GM19397 (cell line): ENCODE results near the gene IL37.
A peak's percentile ranks its signal among the peaks of the same experiment; 100 is the strongest.
"Not testable (repeated sequence)": the region's sequence is repeated elsewhere in the genome, so short reads cannot be mapped to it uniquely, and the experiment has no call there.

Experiments
- ATAC-seq: cut with Tn5 transposase; IDR thresholded peaks from one replicate; pipeline ENCODE4 v1.9.1; 2021; ENCODE audit warnings: mild to moderate bottlenecking, moderate library complexity; ENCODE audit not compliant: unreplicated experiment

IL37 gene

DNA sequence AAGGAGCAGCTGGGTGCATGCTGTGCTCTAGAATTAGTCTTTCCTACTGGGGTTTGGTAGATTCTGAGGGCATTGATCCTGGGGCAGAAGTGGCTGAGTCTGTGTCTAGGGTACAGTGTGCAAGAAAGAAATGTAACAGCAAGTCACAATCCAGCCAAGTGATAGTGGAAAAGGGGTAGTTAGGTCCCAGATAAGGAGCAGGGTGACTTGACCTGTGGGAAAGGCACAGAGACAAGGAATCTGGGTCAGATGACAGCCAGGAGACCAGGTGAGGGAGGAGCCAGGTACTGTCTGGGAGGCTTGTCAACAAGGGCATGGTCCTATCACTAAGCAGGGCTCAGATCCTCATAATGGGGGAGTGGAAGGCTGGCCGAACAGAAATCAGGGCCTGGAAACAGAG lies 8.1 kb downstream of the IL37 start:
- ATAC-seq = no peak

DNA sequence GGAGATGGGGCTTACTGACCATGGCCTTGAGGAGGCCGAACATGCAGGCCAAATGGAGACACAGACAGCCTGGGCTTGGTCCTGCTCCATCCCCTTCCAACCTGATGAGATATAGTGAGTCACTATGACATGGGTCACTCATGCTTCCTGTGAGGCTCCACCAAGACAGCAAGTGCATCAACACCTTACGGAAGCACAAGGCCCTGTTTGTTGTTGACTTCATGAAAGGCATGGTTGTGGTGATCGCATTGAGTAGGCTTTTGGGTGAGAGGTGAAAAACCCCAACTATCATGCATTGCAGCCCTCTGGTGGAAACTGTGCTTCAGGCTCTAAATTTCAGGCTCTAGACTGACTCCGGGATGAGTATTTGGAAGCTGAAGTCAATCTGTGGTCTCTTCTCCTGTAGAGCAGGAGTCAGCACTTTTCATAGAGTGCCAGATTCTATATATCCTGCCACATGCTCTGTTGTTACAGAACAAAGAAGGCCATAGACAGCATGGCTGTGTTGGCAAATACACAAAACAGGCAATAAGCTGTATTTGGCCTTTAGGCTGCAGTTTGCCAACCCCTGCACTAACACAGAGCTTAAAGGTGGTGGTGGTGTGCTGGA lies 10.1 kb downstream of the IL37 start:
- ATAC-seq = no peak

- ATAC-seq = no peak
These were observed 11.0 kb downstream of the IL37 start for GRCh38 chr2:112921982-112922381.

DNA sequence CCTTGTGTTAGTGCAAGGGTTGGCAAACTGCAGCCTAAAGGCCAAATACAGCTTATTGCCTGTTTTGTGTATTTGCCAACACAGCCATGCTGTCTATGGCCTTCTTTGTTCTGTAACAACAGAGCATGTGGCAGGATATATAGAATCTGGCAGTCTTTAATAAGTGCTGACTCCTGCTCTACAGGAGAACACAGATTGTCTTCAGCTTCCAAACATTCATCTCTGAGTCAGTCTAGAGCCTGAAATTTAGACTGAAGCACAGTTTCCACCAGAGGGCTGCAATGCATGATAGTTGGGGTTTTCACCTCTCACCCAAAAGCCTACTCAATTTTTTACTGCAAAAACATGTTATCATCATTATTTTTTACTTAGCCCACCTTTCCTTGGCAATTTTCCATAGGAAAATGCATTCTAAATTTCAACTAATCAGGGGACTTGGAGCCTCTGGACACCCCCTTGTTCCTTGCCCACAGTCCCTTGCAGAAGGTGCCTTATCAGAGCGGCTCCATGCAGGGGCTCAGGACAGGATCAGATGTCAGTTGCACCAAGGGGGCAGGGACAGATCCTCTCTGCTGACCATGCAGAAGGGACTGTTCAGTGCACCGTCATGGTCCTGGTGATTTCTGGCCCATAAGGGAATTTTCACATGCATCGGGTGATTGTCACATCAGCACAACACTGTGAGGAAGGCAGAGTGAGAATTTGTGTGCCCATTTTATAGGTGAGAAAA lies 12.4 kb downstream of the IL37 start:
- no peak for ATAC-seq

DNA sequence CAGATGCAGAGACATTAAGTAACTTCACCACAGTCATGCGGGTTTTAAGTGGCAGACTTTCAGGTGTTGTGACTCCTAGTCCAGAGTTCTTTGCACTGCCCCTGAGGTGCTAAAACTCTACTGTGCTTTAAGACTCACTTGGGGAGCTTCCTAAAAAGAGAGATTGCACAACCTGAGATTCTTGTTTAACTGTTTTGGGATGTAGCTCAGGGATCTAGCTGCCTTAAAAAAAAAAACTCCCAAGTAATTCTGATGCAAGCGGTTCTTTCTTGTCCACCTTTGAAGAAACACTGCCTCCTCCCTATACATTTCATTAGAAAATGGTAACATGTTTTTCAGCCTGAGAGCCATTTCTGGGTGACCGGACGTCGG lies 13.0 kb downstream of the IL37 start:
- ATAC-seq = no peak

GRCh38 chr2:112924360-112924759 lies 13.4 kb downstream of the IL37 start:
- no peak for ATAC-seq

DNA sequence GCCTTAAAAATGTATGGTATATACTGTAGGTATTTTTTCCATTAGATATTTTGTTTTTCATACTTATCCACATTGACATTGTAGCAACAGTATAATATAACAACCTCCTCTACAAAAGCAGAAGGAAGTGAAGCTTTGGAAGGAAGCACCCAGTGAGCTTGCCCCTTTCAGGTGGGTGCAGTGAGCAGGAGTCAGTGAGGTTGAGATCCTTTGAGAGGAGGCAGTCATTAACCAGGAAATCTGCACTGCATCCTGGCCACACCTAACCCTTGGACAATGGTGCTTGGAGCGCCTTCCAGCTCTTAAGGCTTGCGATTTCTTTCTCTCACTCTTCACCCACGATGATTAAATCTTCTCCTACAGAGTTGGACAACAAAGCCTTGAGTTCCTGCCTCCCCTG lies 13.9 kb downstream of the IL37 start:
- ATAC-seq = no peak

DNA sequence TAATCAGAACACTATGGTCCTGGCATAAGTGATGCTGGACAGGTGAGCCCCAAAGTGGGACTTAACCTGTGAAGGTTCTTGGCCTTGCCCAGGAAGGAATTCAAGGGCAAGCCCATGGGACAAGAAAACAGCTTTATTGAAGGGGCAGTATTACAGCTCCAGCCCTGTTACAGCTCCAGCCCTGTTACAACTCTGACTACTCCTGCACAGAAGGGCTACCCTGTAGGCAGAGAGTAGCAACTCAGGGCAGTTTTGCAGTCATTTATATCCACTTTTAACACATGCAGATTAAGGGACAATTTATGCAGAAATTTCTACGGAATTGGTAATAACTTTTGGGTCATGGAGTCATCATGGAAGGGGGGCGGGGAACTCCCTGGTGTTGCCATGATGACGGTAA lies 15.7 kb downstream of the IL37 start:
- no peak for ATAC-seq

DNA sequence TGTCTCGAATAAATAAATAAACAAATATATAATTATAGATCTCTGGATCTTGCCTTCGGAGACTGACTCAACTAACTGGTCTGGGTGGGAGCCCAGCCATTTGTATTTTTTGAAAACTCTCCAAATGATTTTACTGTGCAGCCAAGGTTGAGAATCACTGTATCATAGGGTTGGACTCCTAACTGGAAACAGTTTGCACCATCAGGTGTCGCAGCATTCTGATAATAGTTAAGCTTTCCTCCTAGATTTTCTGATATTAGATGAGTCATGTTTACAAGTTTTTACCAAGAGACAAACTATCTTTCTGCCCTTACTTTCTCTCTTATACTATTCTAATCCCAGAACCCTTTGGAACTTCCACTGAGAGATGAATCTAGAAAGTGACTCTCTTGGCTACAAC lies 16.8 kb downstream of the IL37 start:
- no peak for ATAC-seq

GRCh38 chr2:112933261-112933660 lies 22.3 kb downstream of the IL37 start:
- no peak for ATAC-seq

DNA sequence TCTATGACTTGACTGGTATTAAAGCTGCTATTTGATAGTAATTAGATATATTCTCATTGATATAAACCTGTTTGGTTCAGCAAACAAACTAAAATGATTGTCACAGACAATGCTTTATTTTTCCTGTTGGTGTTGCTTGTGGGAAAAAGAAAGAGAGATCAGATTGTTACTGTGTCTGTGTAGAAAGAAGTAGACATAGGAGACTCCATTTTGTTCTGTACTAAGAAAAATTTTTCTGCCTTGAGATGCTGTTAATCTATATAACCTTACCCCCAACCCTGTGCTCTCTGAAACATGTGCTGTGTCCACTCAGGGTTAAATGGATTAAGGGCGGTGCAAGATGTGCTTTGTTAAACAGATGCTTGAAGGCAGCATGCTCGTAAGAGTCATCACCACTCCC lies 23.2 kb downstream of the IL37 start:
- ATAC-seq = not testable (repeated sequence)

DNA sequence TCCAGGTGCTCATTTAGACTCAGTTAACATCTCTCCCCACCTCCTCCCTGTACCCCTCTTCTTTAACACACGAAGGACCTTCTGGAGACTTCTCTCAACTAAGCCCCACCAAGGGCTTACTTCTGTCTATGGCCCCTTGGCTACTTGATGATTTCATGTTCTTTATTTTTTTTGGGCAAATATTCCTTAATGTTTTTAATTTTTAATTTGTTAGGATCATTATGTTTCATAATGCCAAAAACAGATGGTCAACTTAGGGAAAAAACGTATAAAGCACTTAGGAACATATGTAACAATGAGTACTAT lies 25.9 kb downstream of the IL37 start:
- no peak for ATAC-seq

DNA sequence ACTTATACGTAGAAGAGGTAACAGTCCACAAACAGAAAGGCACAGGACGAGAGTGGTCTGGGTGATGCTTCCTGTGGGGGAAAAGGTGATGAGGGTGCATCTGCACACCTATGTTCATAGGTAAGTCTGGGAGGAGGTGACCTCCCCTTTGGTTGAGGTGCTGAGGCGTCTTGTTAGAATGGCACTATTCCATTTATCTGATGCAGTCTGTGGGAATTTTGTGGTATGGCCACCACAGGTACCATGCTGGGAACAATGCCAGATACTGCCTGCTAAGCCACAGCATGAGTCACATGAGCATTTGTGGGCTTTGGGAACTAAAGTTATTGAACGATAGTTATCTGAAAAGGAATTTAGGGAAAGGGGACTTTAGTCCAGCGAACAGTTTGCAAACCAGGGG lies 27.9 kb downstream of the IL37 start:
- no peak for ATAC-seq

DNA sequence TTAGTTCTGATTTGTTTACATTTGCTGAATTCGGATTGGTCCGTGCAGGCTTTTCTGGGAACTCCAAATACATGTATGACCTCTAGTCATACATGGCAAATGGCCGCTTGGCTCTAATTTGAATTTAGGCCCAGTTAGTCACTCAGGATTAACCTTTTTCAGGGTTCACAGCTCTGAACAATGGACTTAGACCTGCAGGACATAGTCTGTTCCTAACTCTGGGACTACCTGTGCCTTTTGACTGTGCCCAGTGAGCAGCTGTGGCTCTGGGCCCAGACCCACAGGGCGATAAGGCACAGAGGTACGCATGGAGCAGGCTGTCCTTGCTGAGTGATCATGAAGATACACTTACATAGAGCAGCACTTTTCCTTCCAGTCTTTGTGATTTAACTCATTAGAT lies 28.5 kb downstream of the IL37 start:
- no peak for ATAC-seq

- ATAC-seq = no peak
These were observed 30.1 kb downstream of the IL37 start for GRCh38 chr2:112940859-112941625.

- peak; percentile 89 for ATAC-seq
These were observed 31.0 kb downstream of the IL37 start for GRCh38 chr2:112941753-112942653.

DNA sequence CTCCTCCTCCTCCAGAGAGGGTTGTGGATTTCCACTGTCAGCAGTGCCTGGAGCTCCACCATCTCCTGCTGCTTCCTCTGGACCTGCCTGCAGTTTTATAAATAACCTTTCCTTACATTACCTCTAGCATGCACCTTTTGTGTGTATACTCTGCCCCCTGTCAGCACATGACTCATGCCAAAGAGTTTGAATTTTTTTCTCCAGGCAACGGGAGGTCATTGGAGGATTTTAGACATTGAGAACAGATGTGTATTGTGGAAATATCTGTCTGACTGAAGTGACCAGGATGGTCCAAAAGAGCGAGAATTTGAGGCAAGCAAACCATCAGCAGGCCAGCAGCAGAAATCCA lies 31.7 kb downstream of the IL37 start:
- ATAC-seq = no peak

GRCh38 chr2:112944971-112945370 lies 34.0 kb downstream of the IL37 start:
- ATAC-seq = no peak

DNA sequence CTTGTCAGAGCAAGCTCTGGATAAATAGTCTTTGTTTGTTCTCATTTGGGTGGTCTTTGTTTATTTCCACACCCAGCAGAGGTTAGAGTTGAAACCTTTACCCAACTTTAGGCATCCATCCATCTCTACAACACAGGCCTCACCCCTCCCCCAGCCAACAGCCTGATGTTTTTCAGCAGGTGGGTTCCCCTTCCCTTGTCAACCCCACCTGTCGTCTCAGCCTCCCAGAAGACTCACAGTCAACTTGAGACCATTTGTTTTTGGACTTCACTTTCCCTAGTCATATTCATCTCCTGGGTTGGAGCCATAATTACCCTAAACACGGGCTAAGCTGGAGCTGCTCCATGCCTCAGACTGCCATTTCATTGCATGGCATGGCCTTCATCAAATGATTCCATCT lies 35.1 kb downstream of the IL37 start:
- ATAC-seq = no peak

DNA sequence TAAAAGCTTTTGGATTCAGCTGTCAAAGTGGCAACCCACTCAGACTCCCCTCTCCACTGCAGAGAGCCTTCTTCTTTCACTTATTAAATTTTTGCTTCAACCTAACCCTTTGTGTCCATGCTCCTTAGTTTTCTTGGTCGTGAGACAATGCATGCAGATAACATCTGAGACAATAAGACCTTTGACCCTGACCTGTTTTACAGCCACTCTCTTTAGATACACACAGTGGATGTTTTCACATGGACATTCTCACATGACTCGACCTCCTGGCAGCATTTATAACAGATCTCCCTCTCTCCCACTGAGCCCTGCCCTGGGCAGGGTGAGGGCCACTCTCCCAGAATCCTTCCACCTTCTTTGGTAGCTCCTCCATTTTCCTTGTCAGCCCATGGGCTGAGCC lies 36.4 kb downstream of the IL37 start:
- no peak for ATAC-seq

- ATAC-seq = no peak
These were observed 38.5 kb downstream of the IL37 start for GRCh38 chr2:112949456-112949855.

DNA sequence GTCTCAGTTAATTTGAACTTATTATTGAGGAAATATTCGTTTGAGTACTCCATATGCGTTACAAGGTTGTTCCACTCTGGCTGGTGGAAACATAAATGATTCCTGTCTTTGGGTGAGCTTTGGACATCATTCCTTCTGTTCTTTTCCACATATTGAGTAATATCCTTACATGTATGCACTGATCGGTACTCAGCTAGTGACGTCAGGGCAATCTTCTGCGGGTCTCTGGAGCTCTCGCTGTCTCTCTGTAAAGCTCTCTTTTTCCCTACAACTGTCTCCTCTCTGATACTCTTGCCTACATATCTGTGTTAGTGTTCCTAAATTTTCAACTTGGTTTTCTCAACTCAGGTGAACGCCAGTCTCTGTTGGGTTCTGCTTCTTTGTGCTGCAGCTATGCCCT lies 43.4 kb downstream of the IL37 start:
- ATAC-seq = no peak
